Aorta (tissue), 5 donors: ENCODE results near the gene ERBB4. TPM values are rescaled to one million over a fixed set of nuclear protein-coding genes. Genes with fewer than 3 reads are reported as not detected.

Experiments
- ATAC-seq: fragments of 200-7000 bp; cut with Tn5 transposase; one replicate; pipeline ENCODE4 v1.9.1; 2022; ENCODE audit warnings: moderate library complexity; ENCODE audit not compliant: low FRiP score
- DNase-seq, 2 donors: peaks; one replicate each; pipeline ENCODE4 v3.0.0-alpha.2; 2020
- H3K27ac ChIP-seq, 2 donors: one replicate each; pipeline ENCODE4 v1.5.1; 2013; ENCODE audit warnings: low read length in 2 of 2, mild to moderate bottlenecking in 2 of 2, moderate library complexity in 2 of 2, control low read depth in 1 of 2, inconsistent platforms in 1 of 2, low read depth in 1 of 2
- H3K27me3 ChIP-seq, 2 donors: one replicate each; pipeline ENCODE4 v1.6.1; 2013; ENCODE audit warnings: control low read depth in 1 of 2, low read length in 1 of 2, mild to moderate bottlenecking in 1 of 2, moderate library complexity in 1 of 2; ENCODE audit not compliant: insufficient read depth in 2 of 2, control insufficient read depth in 1 of 2
- H3K36me3 ChIP-seq, 2 donors: one replicate each; pipeline ENCODE4 v1.6.1; 2013; ENCODE audit warnings: control low read depth in 1 of 2, low read length in 1 of 2, mild to moderate bottlenecking in 1 of 2; ENCODE audit not compliant: insufficient read depth in 2 of 2, control insufficient read depth in 1 of 2
- H3K4me1 ChIP-seq, 2 donors: one replicate each; pipeline ENCODE4 v1.6.1; 2013; ENCODE audit warnings: low read length in 2 of 2, control low read depth in 1 of 2, mild to moderate bottlenecking in 1 of 2, moderate library complexity in 1 of 2; ENCODE audit not compliant: insufficient read depth in 2 of 2, control insufficient read depth in 1 of 2
- H3K4me3 ChIP-seq, 2 donors: one replicate each; pipeline ENCODE4 v1.5.1; 2013; ENCODE audit warnings: low read length in 2 of 2, control low read depth in 1 of 2, mild to moderate bottlenecking in 1 of 2
- H3K9me3 ChIP-seq: one replicate; pipeline ENCODE4 v1.6.1; 2013; ENCODE audit warnings: mild to moderate bottlenecking, low read length; ENCODE audit not compliant: control insufficient read depth
- WGBS, 2 donors: extraction: QIAGEN DNeasy Blood & Tissue Kit; methylation state at CpG; one replicate each; pipeline ENCODE4 v1.1.7; 2013; 5-methylcytosine and 5-hydroxymethylcytosine counted together
- intact Hi-C, 2 donors: fragments of 100-400 bp; cut with DNase I; formaldehyde crosslinking; loops; one replicate each; pipeline versions ENCODE4 v1.14.2 to v1.15.0; 2022
- polyA plus RNA-seq, 2 donors: library from polyadenylated mRNA; stranded (reverse); fragments of 200-250 nt; gene quantifications; one replicate each; pipeline ENCODE4 v1.2.3, GENCODE V29; 2013
- total RNA-seq, 2 donors: library from RNA; stranded (reverse); fragmentation: NEBNext Ultra II Directional; extraction: Animal tissue kit (Norgen Biotek cat#: 25700); gene quantifications; one replicate each; pipeline ENCODE4 v1.2.1, GENCODE V29; 2021
- donor health status: healthy with polysubstance abuse.
- donor health status: Bipolar disorder and iron deficiency.
- donor health status: DM: no; HTN: no; CAD: no.
- donor health status: DM: no; HTN: no; CAD: no.
- donor health status: DM: yes; HTN: yes; CAD: no.

The ERBB4 gene
- total and polyA plus RNA-seq, 4 donors, result 1.3 to 42.0 (median 15.0) TPM

DNA sequence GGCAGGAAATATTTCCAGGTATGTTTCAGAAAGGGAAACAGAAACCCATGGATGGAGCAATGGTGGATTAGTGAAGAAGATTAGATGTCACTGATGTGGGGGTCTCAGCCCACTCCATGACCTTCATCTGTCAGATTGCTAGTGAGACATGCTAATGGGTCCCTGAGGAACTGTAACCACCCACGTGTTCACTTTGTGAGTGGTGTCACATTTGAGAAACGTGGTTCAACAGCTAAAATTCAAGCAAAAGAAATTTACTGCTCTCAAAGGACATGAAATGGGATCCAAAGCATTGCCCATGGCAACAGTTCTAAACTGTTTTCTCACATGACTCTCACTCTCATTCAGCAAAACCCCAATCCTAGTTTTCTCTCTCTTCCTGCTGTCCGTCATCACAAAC lies 776.1 kb downstream of the ERBB4 start:
- WGBS, 2 donors, result 47 to 50% methylated on average over 3 of the region's 3 CpGs
- ATAC-seq (no peak), DNase-seq (no peak)
- Histone ChIP-seq H3K4me3 (no peak overlapping the region), H3K36me3 (no peaks in the 10 kb centered on the region), H3K9me3 (no peaks in the 10 kb centered on the region), H3K4me1 (peaks cover 0 to 7% of the 10 kb centered on the region in 2 donors), H3K27me3 (no peaks in the 10 kb centered on the region), H3K27ac (no peak overlapping the region)
- intact Hi-C loops, result no loop called here

- DNase-seq (no peak), ATAC-seq (no peak)
- H3K9me3 ChIP-seq, result no peaks in the 10 kb centered on the region
- H3K4me1 ChIP-seq, result peaks cover 0 to 4% of the 10 kb centered on the region in 2 donors
- H3K4me3 ChIP-seq, result no peak overlapping the region
- H3K36me3 ChIP-seq, result no peaks in the 10 kb centered on the region
- no peaks in the 10 kb centered on the region for H3K27me3 ChIP-seq
- intact Hi-C loops, result no loop called here
- no peak overlapping the region for H3K27ac ChIP-seq
- 9 to 15% methylated on average over 1 of the region's 1 CpG for WGBS, 2 donors
Measured at GRCh38 chr2:211760103-211760502, 778.5 kb downstream of the ERBB4 start.

GRCh38 chr2:211756266-211756665 lies 782.3 kb downstream of the ERBB4 start:
- no peak overlapping the region for H3K27ac ChIP-seq
- WGBS, 2 donors, result 90 to 99% methylated on average over 2 of the region's 2 CpGs
- H3K36me3 ChIP-seq, result no peaks in the 10 kb centered on the region
- no peaks in the 10 kb centered on the region for H3K27me3 ChIP-seq
- ATAC-seq (no peak), DNase-seq (no peak)
- no peaks in the 10 kb centered on the region for H3K9me3 ChIP-seq
- H3K4me1 ChIP-seq, result peaks cover 0 to 4% of the 10 kb centered on the region in 2 donors
- intact Hi-C loops, result no loop called here
- no peak overlapping the region for H3K4me3 ChIP-seq

- Histone ChIP-seq H3K4me1 (peaks cover 0 to 4% of the 10 kb centered on the region in 2 donors), H3K9me3 (no peaks in the 10 kb centered on the region), H3K4me3 (no peak overlapping the region), H3K27ac (no peak overlapping the region), H3K36me3 (no peaks in the 10 kb centered on the region), H3K27me3 (no peaks in the 10 kb centered on the region)
- DNase-seq (no peak), ATAC-seq (no peak)
- 97% methylated on average over 8 of the region's 8 CpGs for WGBS, 2 donors
- intact Hi-C loops, result no loop called here
Measured at GRCh38 chr2:211755187-211755586, 783.4 kb downstream of the ERBB4 start.

DNA sequence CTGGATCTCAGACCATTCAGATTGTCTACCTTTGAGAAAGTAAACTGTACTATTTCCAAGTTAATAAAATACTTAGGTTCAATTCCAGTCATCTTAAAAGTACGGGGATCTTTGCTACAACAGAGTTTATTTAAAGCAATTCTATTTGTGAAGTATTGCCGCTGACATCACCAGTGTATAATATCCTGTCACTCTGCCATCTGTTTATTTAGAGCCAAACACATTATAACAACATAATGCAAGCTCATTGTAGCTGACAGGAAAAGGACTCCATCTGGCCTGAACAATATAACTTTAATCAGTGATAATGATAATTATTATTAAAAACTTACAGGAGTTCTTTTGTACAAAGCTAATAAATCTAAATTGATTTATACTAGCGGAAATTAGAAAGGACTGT lies 786.8 kb downstream of the ERBB4 start:
- Histone ChIP-seq H3K27me3 (no peaks in the 10 kb centered on the region), H3K36me3 (no peaks in the 10 kb centered on the region), H3K4me1 (no peaks in the 10 kb centered on the region), H3K9me3 (no peaks in the 10 kb centered on the region), H3K4me3 (no peak overlapping the region), H3K27ac (no peak overlapping the region)
- DNase-seq (no peak), ATAC-seq (no peak)
- WGBS, 2 donors, result 40 to 63% methylated on average over 3 of the region's 3 CpGs
- intact Hi-C loops, result no loop called here

- no peak for DNase-seq
- Histone ChIP-seq H3K36me3 (no peaks in the 10 kb centered on the region), H3K4me3 (no peak overlapping the region), H3K9me3 (no peaks in the 10 kb centered on the region), H3K27ac (no peak overlapping the region), H3K27me3 (no peaks in the 10 kb centered on the region), H3K4me1 (no peaks in the 10 kb centered on the region)
- intact Hi-C loops, result loop anchor here (5.0 to 10.0 kb wide), 3 partner anchors 506 to 819 kb away; no protein-coding TSS in a partner anchor
- no peak for ATAC-seq
- WGBS, 2 donors, result 93 to 100% methylated on average over 1 of the region's 1 CpG
Measured at GRCh38 chr2:211748339-211748738, 790.3 kb downstream of the ERBB4 start.

DNA sequence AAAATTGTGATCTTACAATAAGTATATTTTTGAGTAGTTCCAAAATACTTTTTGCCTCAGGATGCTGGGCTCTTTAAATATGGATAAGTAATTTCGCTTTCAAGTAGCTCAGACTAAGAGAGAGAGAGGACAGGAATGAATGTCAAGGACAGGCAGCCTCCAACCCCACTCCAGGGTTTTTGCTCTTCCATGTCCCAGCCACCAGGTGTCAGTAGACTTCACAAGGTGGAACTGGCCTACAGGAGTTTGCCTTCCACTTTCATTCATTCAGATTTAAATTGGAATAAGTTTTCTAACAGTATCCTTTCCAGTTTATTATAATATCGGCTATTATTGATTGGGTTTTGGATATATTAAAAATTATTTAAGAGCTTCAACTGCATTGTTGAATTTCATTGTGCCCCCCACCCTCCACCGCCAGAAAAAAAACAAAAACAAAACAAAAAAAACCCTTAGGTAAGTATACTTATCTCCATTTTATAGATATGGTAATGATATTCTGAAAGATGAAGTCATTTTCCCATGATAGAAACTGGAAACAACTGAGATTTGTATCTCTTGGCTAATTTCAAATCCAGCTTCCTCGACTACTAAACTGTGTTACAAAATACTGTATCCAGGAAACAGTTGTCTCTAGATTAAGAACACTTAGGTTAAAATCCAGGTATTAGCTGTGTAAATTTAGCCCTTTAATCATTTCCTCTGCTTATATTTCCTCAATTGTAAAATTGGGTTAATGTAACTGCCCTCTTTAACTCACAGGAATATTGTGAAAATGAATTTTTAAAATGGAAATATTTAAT lies 793.1 kb downstream of the ERBB4 start:
- H3K9me3 ChIP-seq, result no peaks in the 10 kb centered on the region
- intact Hi-C loops, result loop anchor here (5.0 to 10.0 kb wide), 3 partner anchors 509 to 822 kb away; no protein-coding TSS in a partner anchor
- WGBS, 2 donors, result 33 to 54% methylated on average over 4 of the region's 4 CpGs
- H3K4me1 ChIP-seq, result no peaks in the 10 kb centered on the region
- H3K4me3 ChIP-seq, result no peak overlapping the region
- DNase-seq, result no peak
- peak; percentile 76 for ATAC-seq
- H3K27ac ChIP-seq, result no peak overlapping the region
- no peaks in the 10 kb centered on the region for H3K36me3 ChIP-seq
- no peaks in the 10 kb centered on the region for H3K27me3 ChIP-seq

DNA sequence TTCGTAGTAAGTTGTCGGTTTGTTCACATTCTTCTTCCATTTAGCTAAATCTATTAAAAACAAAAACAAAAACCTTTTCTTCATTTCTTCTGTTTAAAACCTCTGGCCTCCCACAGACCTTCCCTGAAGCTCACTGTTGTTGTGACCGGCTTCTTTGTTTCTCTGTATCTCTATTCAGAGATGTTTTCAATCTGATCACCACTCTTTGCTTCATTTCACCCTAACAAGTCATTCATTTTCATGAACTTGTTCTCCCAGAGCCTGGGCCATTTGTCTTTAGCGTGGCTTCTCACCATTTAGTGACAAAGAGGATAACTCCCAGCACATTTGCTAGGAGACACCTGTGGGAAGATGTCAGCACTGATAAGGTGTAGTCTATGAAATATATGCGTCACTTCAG lies 794.2 kb downstream of the ERBB4 start:
- no peaks in the 10 kb centered on the region for H3K36me3 ChIP-seq
- DNase-seq, result no peak
- no peak overlapping the region for H3K4me3 ChIP-seq
- no peaks in the 10 kb centered on the region for H3K9me3 ChIP-seq
- no peak overlapping the region for H3K27ac ChIP-seq
- WGBS, 2 donors, result 89 to 93% methylated on average over 5 of the region's 5 CpGs
- no peaks in the 10 kb centered on the region for H3K4me1 ChIP-seq
- H3K27me3 ChIP-seq, result no peaks in the 10 kb centered on the region
- intact Hi-C loops, result loop anchor here in 1 of 2 donors (10.0 kb wide), 1 partner anchor 510 kb away; no protein-coding TSS in a partner anchor
- no peak for ATAC-seq

DNA sequence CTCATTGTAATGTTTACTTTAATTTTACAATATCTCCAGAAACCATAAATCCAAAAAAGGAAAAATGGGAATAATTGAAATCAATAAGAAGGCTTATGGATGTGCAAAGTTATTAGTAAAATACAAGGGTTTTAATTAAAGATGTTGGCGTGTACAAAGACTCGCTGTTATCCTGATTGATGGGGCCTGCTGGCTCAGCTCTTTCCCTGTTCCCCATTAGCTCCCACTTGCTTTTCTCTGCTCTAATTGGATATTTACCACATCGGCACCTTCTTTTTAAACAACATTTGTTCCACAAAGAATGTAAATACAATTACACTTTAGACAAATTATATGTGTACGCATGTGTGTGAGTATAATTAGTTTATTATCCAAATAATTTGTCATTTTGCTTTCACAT lies 796.6 kb downstream of the ERBB4 start:
- intact Hi-C loops, result loop anchor here in 1 of 2 donors (10.0 kb wide), 1 partner anchor 513 kb away; no protein-coding TSS in a partner anchor
- no peak for ATAC-seq
- H3K4me3 ChIP-seq, result no peak overlapping the region
- DNase-seq, result no peak
- H3K27me3 ChIP-seq, result no peaks in the 10 kb centered on the region
- no peak overlapping the region for H3K27ac ChIP-seq
- WGBS, 2 donors, result 95 to 96% methylated on average over 4 of the region's 4 CpGs
- no peaks in the 10 kb centered on the region for H3K36me3 ChIP-seq
- H3K9me3 ChIP-seq, result no peaks in the 10 kb centered on the region
- no peaks in the 10 kb centered on the region for H3K4me1 ChIP-seq
